Vagina (tissue), 2 donors: ENCODE measurements around the gene GAS1.

Experiments
- CTCF ChIP-seq, 3 experiments: fragments of 450-650 bp in 2 of 3; fragments of 200-600 bp in 1 of 3; sonication (generic) in 1 of 3; IDR thresholded peaks; one replicate each; pipeline ENCODE4 v1.5.1; 2017 to 2019; ENCODE audit warnings: antibody characterized with exemption in 3 of 3, mild to moderate bottlenecking in 2 of 3, moderate library complexity in 2 of 3
- POLR2A ChIP-seq, 2 donors: fragments of 450-650 bp; IDR thresholded peaks; one replicate each; pipeline ENCODE4 v1.6.1; 2017; ENCODE audit warnings: antibody characterized with exemption in 2 of 2, mild to moderate bottlenecking in 2 of 2, moderate library complexity in 2 of 2

GRCh38 chr9:86977205-86977835, 30.0 kb upstream of the GAS1 start:
- TF ChIP-seq CTCF (IDR thresholded peaks at IDR 0.05) = no peak
- no peak for TF ChIP-seq POLR2A (IDR thresholded peaks at IDR 0.05)
